Measurements from ENCODE around the gene TSPAN4.

TSPAN4 gene

GRCh38 chr11:859394-860131 is 16.9 kb downstream of the TSPAN4 start:
- H3K4me3 ChIP-seq (ENCODE audit: low read depth, low read length) = no peak overlapping the region
- CTCF ChIA-PET = interaction anchor here (1.1 to 9.3 kb wide), 3 partner anchors 12 to 192 kb away, joined by 4 to 58 read pairs (median 5); no protein-coding TSS in a partner anchor
- no peak for DNase-seq (ENCODE audit: low read depth, low spot score)
- TF ChIP-seq CTCF (IDR thresholded peaks at IDR 0.05; ENCODE audit: insufficient read depth, low read length, missing control alignments) = no peak
- POLR2A ChIA-PET = no interaction called here

- CTCF ChIA-PET = interaction anchor here (1.1 to 9.3 kb wide), 3 partner anchors 13 to 191 kb away, joined by 4 to 58 read pairs (median 5); no protein-coding TSS in a partner anchor
Observed at GRCh38 chr11:860234-861104, 17.8 kb downstream of the TSPAN4 start.

GRCh38 chr11:861105-861479 is 18.4 kb downstream of the TSPAN4 start:
- CTCF ChIA-PET = interaction anchor here (9.3 kb wide), 1 partner anchor 14 kb away, joined by 58 read pairs; no protein-coding TSS in a partner anchor
- no peak for DNase-seq (ENCODE audit: low read depth, low spot score)
- no peak for TF ChIP-seq CTCF (IDR thresholded peaks at IDR 0.05; ENCODE audit: insufficient read depth, low read length, missing control alignments)

More at GRCh38 chr11:860234-861104, 17.8 kb downstream of the TSPAN4 start:
- POLR2A ChIA-PET = no interaction called here
- no peak for DNase-seq (ENCODE audit: low read depth, low spot score)
- no peak overlapping the region for H3K4me3 ChIP-seq (ENCODE audit: low read depth, low read length)
- TF ChIP-seq CTCF (IDR thresholded peaks at IDR 0.05; ENCODE audit: insufficient read depth, low read length, missing control alignments) = no peak

GRCh38 chr11:862081-862661 is 19.5 kb downstream of the TSPAN4 start:
- CTCF ChIA-PET = interaction anchor here (9.3 kb wide), 1 partner anchor 15 kb away, joined by 58 read pairs; no protein-coding TSS in a partner anchor
- DNase-seq (ENCODE audit: low read depth, low spot score) = no peak
- POLR2A ChIA-PET = no interaction called here
- no peak for TF ChIP-seq CTCF (IDR thresholded peaks at IDR 0.05; ENCODE audit: insufficient read depth, low read length, missing control alignments)
- H3K4me3 ChIP-seq (ENCODE audit: low read depth, low read length) = no peak overlapping the region

More at GRCh38 chr11:861105-861479, 18.4 kb downstream of the TSPAN4 start:
- H3K4me3 ChIP-seq (ENCODE audit: low read depth, low read length) = no peak overlapping the region
- POLR2A ChIA-PET = no interaction called here

DNA sequence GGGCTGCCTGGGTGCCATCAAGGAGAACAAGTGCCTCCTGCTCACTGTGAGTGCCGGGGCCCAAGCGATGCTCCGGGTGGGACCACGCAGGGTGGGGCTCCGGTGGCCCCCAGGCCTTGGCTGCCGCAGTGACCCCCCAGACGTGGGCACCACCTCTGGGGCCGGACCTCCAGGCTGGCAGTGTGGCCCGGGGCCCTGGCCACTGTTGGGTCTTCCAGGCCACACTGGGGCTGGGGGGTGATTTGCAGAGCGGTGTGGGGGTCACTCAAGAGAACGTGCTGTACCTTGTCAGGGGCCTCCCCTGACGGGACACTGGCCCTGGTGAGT is 20.0 kb downstream of the TSPAN4 start:
- CTCF ChIA-PET = interaction anchor here (9.3 kb wide), 1 partner anchor 15 kb away, joined by 58 read pairs; no protein-coding TSS in a partner anchor
- H3K4me3 ChIP-seq (ENCODE audit: low read depth, low read length) = no peak overlapping the region
- no peak for DNase-seq (ENCODE audit: low read depth, low spot score)
- no peak for TF ChIP-seq CTCF (IDR thresholded peaks at IDR 0.05; ENCODE audit: insufficient read depth, low read length, missing control alignments)
- POLR2A ChIA-PET = no interaction called here

All from AG04449 (cell line).